GM19324 (cell line): ENCODE measurements around the gene COX7B2.

ENCODE experiments used
- ATAC-seq: cut with Tn5 transposase; IDR thresholded peaks from one replicate; pipeline ENCODE4 v1.9.1; 2021; ENCODE audit warnings: mild to moderate bottlenecking, moderate library complexity; ENCODE audit not compliant: unreplicated experiment, low FRiP score

The COX7B2 gene, protein sequence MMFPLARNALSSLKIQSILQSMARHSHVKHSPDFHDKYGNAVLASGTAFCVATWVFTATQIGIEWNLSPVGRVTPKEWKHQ

GRCh38 chr4:46909078-46909477 lies at the start of gene COX7B2:
Gene COX7B2, minus strand, starts transcription at chr4:46909245. Its CDS starts 174,053 bp downstream, at chr4:46735192.
- no peak for ATAC-seq

- no peak for ATAC-seq
These were observed 47.4 kb upstream of the COX7B2 start for GRCh38 chr4:46956451-46956850.

DNA sequence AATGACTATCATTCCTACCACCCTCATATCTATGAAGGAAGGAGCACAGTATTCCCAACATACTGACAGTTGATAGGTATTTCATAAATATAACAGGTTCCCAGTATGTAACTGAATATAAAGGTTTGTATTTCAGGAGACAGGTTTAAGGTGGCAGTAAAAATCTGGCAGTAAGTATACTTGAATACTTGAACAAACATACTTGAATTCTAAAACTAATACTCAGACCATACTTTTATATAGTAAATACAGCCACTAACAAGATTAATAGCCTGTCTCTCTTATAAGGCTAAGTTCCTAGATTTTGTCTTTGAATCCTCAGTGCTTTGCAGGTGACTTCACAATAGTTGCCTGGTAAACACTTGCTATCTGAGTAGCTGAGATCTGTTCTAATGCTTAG lies 46.6 kb upstream of the COX7B2 start:
- no peak for ATAC-seq

DNA sequence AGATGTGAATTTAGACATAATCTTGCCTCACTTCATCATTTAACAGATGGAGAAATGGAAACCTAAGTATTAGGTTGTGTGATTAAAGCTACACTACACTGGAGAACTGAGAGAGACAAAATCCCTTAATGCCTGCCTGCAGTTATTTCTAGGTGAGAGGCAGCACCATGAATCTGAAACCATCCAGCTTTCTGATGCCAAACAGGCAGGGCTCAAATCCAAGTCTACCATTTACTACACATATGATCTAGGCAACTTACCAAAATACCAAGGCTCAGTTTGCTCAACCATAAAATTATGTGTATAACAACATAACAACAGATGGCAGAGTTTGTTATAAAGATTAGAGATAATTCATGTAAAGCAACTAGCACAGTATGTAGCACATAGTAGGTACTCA lies 45.6 kb upstream of the COX7B2 start:
- ATAC-seq = no peak

GRCh38 chr4:46953564-46953963 lies 44.5 kb upstream of the COX7B2 start:
- no peak for ATAC-seq

DNA sequence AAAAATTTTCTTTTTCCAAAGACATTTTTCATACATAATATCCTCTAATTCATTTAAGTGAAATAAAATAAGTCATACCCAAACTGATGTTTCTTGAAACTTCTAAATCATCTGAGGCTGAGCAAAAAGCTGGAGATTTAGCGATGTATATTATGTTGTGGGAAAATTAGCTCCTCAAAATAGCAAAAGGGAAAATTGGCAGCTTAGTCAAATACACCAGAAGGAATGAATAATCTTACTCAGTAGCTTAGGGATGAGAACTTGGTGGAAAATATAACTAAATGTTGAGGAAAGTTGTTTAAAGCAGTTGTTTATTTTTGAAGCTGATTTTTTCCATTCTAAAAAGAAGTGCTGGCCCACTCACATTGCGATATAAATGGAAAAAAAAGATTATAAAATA lies 43.4 kb upstream of the COX7B2 start:
- no peak for ATAC-seq

GRCh38 chr4:46950826-46951225 lies 41.8 kb upstream of the COX7B2 start:
- ATAC-seq = no peak

- ATAC-seq = no peak
These were observed 40.8 kb upstream of the COX7B2 start for GRCh38 chr4:46949822-46950221.

DNA sequence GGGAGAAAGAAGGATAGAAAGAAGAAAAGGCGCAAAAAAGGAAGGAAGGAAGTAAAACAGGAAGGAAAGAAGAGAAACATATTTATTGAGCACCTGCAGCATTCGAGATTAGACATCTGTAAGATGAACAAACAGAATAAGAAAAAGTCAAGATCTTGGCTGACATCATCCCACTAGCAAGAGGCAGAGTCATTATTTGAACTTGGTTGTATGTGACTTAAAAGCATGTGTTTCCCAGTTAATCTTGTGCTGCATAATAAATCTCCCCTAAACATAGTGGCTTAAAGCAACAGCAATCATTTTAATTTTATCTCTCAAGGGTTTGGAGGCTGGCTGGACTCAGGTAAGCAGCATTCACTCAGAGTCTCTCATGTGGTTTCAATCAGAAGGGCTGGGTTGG lies 38.5 kb upstream of the COX7B2 start:
- no peak for ATAC-seq

DNA sequence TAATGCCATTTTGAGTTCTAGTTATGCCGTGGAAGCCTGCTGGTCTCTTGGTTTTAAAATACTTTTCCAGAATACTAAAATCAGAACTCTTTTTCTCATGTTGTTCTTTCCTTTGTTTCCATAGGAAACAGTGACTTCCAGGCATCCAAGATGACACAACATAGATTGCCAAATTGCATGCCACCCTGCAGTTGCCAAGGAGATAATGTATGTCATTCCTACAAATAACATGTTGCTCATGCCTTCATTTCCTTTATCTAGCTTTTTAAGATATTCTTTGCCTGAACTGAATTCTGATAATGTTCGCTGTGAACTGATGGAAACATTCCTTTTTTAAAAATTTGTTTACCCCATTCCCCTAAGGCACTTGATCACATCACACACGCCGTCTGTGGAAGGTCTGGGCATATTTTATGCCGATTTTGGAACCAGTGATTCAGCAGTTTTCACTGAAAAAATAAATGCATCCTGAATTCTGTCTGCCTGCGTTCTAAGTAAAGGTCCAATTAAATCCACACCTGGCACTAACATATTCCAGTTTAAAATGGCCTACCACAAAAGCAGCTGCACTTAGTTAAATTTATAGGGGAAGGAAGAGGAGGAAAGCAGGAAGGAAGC lies 38.0 kb upstream of the COX7B2 start:
- no peak for ATAC-seq

DNA sequence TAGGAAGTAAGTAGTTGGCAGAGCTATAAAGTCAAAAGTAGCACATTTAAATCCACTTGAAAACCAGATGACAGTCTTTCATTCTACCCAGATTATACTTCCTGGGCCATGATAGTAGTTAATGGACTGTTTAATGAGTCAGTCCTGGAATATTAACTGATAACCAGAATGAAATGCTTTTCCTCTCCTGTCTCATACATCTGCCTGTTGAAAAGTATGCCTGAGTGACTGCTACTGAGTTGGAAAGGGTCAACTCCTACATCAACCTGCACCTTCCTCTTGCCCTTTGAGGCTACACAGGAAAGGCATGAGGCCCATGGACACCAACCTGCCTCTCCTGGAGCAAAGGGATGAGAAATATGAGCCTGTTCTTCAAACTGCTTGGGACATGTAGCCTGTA lies 36.0 kb upstream of the COX7B2 start:
- no peak for ATAC-seq

GRCh38 chr4:46944345-46944744 lies 35.3 kb upstream of the COX7B2 start:
- no peak for ATAC-seq

DNA sequence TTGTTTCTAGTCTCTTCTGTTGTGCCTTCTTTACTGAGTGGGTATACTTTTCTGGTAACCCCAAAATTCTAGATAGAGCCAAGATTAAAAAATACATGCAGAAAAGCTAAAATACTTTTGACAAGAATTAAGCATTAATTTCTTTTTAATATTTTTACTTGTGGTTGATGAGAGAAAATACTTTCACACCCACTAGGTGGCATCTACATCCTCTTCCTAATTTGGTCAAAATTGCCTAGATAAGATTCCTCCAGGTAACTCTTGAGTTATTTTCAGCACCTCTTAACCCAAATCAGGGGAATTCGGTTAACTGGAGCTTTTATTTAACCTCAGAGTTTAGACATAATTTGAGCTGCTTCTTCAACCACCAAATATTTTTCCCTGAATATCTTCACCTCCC lies 28.4 kb upstream of the COX7B2 start:
- ATAC-seq = no peak

- ATAC-seq = no peak
These were observed 25.7 kb upstream of the COX7B2 start for GRCh38 chr4:46934726-46935125.

- no peak for ATAC-seq
These were observed 24.6 kb upstream of the COX7B2 start for GRCh38 chr4:46933686-46934085.

DNA sequence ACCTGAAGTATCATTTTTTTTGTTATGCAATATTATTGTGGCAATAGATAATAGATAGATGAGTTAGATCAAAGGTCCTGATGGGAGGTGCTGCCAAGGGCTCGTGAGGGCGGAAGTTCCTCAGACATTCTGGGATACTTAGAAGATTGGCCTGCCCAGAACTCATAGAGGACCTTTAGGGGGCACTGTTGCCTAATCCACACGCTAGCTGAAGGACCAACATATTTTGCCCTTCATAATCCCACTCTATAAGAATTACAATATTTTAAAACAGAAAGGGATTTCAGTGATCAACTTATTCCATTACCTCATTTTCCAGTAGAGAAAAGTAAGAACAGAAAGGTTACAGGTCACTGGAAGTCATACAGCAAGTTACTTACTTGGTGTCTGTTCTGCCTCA lies 22.9 kb upstream of the COX7B2 start:
- peak; percentile 78 for ATAC-seq

DNA sequence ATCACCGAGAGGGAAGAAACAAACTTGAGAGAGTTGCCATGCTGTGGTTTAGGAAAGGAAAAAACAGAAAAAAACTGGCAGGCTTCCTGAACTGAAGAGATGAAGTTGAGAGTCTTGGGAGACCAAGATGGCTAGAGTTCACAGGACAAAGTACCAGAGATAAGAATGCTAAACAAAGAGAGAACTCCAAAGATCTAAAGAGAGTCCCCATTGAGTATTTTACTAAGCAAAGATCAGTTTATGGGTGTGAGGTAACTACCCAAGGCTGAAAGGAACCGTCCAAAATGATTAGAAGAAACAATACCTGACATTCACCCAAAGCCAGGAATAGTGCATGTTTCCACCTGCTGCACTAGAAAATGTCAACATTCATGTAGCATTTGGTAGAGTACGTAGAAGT lies 21.8 kb upstream of the COX7B2 start:
- ATAC-seq = no peak

DNA sequence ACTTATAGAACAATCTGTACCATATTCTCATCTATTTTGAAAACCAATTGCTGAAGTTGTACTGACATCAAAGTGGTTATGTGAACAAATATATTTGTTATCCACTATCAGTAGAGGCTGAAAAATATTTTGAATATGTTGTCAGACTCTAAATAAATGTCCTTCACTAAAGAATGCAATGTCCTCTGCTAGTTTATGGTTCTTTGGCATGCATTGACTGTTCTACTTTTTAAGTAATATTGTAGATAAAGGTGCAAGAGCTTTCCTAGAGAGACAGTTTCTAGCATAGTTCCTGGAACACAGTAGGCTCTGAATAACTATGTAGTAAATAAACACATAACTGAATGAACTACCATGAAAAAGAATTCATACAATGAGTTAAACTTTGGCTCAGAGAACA lies 18.2 kb upstream of the COX7B2 start:
- ATAC-seq = no peak

DNA sequence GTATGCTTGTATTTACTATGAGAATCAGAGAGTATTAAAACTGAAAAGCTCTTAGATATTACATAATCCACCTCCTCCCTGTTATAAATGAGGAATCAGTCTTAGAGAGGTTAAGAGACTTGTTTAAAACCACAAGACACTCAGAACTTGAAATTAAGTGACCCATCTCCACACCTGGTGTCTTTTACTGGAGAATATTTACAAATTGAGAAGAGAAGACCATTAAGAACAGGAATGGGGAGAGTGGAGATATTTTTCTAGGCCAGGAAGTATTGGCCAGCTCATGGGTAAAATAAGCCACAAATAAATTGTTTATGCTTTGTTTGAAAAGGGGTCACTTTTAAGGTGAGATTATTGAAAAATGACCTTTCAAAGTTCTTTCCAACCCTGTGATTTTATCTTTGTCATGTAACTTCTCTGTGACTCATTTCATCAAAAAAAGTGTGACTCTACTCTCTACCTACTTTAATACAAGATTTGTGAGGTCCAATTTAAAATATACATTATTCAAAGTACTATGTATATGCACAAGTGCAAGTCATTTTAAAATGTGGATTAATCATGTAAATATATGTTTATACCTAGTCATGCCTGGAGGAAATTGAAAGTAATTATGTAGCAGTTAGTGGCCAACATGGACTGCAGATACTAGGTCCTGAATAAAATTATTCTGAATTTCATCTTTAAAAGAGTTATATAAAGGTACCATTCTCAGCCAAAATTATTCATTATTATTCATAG lies 15.9 kb upstream of the COX7B2 start:
- no peak for ATAC-seq

- no peak for ATAC-seq
These were observed 13.2 kb upstream of the COX7B2 start for GRCh38 chr4:46922205-46922604.

GRCh38 chr4:46908148-46908547 lies 897 bp downstream of the COX7B2 start:
- no peak for ATAC-seq

DNA sequence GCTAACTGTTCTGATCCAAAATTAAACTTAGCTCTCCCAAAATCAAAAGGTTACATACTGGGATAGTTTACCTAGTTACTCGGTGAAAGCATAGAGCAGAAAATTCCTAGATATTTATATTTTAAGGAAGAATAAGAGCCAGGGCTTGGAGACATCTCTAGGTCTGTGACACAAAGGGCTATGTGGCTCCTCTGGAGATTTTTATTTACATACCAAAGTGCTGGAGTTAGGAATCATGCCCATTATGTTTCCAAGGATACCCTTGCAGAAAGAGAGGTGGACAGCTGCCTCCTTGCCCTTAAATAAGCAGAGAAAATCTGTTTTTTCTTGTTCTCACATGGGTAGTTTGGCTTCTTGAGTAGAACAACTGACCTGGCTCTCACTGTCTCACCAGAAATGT lies 9.0 kb downstream of the COX7B2 start:
- no peak for ATAC-seq
